SK-N-SH treated with all-trans-retinoic acid at 6 μM for 48 hours (cell line): ENCODE results near the gene NCAM1.

Experiments
- CREB5 ChIP-seq: fragments of 250-450 bp; sonication (Bioruptor Pico); IDR thresholded peaks from 2 replicates; pipeline ENCODE4 v1.5.1; 2020; ENCODE audit warnings: low read depth, mild to moderate bottlenecking, moderate library complexity
- ESRRG ChIP-seq: fragments of 250-450 bp; sonication (Bioruptor Pico); IDR thresholded peaks from 2 replicates; pipeline ENCODE4 v1.6.1; 2021; ENCODE audit warnings: mild to moderate bottlenecking
- OSR1 ChIP-seq: fragments of 250-450 bp; sonication (Bioruptor Pico); IDR thresholded peaks from 2 replicates; pipeline ENCODE4 v1.8.0; 2022; ENCODE audit warnings: moderate library complexity, mild to moderate bottlenecking, inconsistent platforms
- POU6F1 ChIP-seq: fragments of 250-450 bp; sonication (Bioruptor Pico); IDR thresholded peaks from 2 replicates; pipeline ENCODE4 v1.8.0; 2021; ENCODE audit warnings: low read depth, mild to moderate bottlenecking, moderate library complexity, borderline replicate concordance
- RARB ChIP-seq: fragments of 250-450 bp; sonication (Bioruptor Pico); IDR thresholded peaks from 2 replicates; pipeline ENCODE4 v1.8.0; 2021; ENCODE audit warnings: mild to moderate bottlenecking, moderate library complexity
- ZFP3 ChIP-seq: fragments of 250-450 bp; sonication (Bioruptor Pico); IDR thresholded peaks from 2 replicates; pipeline ENCODE4 v1.5.0; 2020; ENCODE audit warnings: mild to moderate bottlenecking, moderate library complexity
- ZFP30 ChIP-seq: fragments of 450-650 bp; formaldehyde crosslinking; IDR thresholded peaks from 2 replicates; pipeline ENCODE4 v1.5.0; 2022; ENCODE audit warnings: mild to moderate bottlenecking, moderate library complexity
- ZNF8 ChIP-seq: fragments of 450-650 bp; formaldehyde crosslinking; IDR thresholded peaks from 2 replicates; pipeline ENCODE4 v1.5.0; 2020; ENCODE audit warnings: mild to moderate bottlenecking, moderate library complexity
- TF ChIP-seq, protein P1 (sequence below): fragments of 250-450 bp; sonication (Bioruptor Pico); IDR thresholded peaks from 2 replicates; pipeline ENCODE4 v1.8.0; 2020; ENCODE audit warnings: mild to moderate bottlenecking, moderate library complexity, borderline replicate concordance

GRCh38 chr11:113174882-113175281 lies 213.7 kb downstream of the NCAM1 start:
- TF ChIP-seq ZFP3 (no peak), POU6F1 (no peak), CREB5 (no peak), ESRRG (CRISPR knock-in tag) (no peak), ZFP30 (CRISPR knock-in tag) (no peak), OSR1 (no peak), ZNF8 (CRISPR knock-in tag) (no peak), RARB (CRISPR knock-in tag) (no peak)
- TF ChIP-seq, protein P1, sequence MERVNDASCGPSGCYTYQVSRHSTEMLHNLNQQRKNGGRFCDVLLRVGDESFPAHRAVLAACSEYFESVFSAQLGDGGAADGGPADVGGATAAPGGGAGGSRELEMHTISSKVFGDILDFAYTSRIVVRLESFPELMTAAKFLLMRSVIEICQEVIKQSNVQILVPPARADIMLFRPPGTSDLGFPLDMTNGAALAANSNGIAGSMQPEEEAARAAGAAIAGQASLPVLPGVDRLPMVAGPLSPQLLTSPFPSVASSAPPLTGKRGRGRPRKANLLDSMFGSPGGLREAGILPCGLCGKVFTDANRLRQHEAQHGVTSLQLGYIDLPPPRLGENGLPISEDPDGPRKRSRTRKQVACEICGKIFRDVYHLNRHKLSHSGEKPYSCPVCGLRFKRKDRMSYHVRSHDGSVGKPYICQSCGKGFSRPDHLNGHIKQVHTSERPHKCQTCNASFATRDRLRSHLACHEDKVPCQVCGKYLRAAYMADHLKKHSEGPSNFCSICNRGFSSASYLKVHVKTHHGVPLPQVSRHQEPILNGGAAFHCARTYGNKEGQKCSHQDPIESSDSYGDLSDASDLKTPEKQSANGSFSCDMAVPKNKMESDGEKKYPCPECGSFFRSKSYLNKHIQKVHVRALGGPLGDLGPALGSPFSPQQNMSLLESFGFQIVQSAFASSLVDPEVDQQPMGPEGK (CRISPR knock-in tag): no peak
